Ovary (tissue), 3 donors: ENCODE results near the gene PCNX3.

Experiments used
- CTCF ChIP-seq, 3 donors: fragments of 450-650 bp in 2 of 3; fragments of 200-600 bp in 1 of 3; IDR thresholded peaks; one replicate each; pipeline versions ENCODE4 v1.5.1 to v1.8.0; 2016 to 2022; ENCODE audit warnings: antibody characterized with exemption in 3 of 3, mild to moderate bottlenecking in 1 of 3
- EP300 ChIP-seq: sonication (generic); formaldehyde crosslinking; IDR thresholded peaks from one replicate; pipeline ENCODE4 v1.6.1; 2017; ENCODE audit warnings: antibody characterized with exemption
- POLR2A ChIP-seq: fragments of 450-650 bp; IDR thresholded peaks from one replicate; pipeline ENCODE4 v1.6.1; 2017; ENCODE audit warnings: antibody characterized with exemption, mild to moderate bottlenecking, moderate library complexity
- donor health status: DM: no; HTN: no; CAD: no.

GRCh38 chr11:65590240-65590738 lies 25.3 kb upstream of the PCNX3 start:
- TF ChIP-seq CTCF (IDR thresholded peaks at IDR 0.05), result no peak
- TF ChIP-seq POLR2A, result no peak
- TF ChIP-seq EP300, result no peak
